22Rv1 (cell line): Measurements from ENCODE around the gene CDK14.

Source experiments
- ZFX ChIP-seq: fragments of 450-650 bp; IDR thresholded peaks from 2 replicates; pipeline ENCODE4 v1.6.1; 2017; ENCODE audit warnings: antibody characterized with exemption, borderline replicate concordance
- TF ChIP-seq, protein P1 (sequence below): fragments of 450-650 bp; IDR thresholded peaks from 2 replicates; pipeline ENCODE4 v1.5.1; 2017; ENCODE audit warnings: mild to moderate bottlenecking

DNA sequence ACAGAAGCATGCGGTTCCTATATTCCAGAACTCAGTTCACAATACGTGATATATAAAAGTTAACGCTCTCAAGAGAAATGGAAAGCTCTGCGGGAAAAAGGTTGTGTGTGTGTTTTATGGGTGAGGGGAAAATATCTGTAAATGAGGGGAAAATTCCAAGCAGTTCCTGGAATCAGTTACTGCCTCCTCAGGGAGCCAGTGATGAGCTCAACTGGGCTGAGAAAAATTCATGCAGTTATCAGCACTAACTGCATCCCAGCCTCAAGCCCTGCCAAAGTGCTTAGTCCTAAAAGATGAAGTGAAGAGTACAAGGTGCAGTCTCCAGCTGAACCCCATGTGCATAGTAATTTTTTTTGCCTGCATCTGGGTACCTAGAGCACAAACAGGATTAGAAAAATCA lies 191.9 kb downstream of the CDK14 start:
- TF ChIP-seq, protein P1, sequence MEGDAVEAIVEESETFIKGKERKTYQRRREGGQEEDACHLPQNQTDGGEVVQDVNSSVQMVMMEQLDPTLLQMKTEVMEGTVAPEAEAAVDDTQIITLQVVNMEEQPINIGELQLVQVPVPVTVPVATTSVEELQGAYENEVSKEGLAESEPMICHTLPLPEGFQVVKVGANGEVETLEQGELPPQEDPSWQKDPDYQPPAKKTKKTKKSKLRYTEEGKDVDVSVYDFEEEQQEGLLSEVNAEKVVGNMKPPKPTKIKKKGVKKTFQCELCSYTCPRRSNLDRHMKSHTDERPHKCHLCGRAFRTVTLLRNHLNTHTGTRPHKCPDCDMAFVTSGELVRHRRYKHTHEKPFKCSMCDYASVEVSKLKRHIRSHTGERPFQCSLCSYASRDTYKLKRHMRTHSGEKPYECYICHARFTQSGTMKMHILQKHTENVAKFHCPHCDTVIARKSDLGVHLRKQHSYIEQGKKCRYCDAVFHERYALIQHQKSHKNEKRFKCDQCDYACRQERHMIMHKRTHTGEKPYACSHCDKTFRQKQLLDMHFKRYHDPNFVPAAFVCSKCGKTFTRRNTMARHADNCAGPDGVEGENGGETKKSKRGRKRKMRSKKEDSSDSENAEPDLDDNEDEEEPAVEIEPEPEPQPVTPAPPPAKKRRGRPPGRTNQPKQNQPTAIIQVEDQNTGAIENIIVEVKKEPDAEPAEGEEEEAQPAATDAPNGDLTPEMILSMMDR: no peak
- TF ChIP-seq ZFX: no peak
